ENCODE results near the gene CREB3L1. TPM values are rescaled to one million over a fixed set of nuclear protein-coding genes. Genes with fewer than 3 reads are reported as not detected.

CREB3L1 gene
- total RNA-seq, 4 donors from 2014 or later, result 0.27 to 0.69 (median 0.57) TPM

- Histone ChIP-seq H3K4me1 (peaks cover 20 to 24% of the 10 kb centered on the region in 2 donors), H3K36me3 (no peaks in the 10 kb centered on the region), H3K27ac (peak overlapping the region; percentile 61 to 72 (median 66)), H3K9me3 (no peaks in the 10 kb centered on the region), H3K4me3 (no peak overlapping the region), H3K27me3 (peaks cover 12 to 30% (median 19%) of the 10 kb centered on the region in 3 donors)
- in situ Hi-C loops (cut with MboI; ENCODE audit: low sequenced_read_pairs in 4 of 4), result no loop called here
- DNase-seq (no peak), ATAC-seq (no peak)
- TF ChIP-seq POLR2A (IDR thresholded peaks at IDR 0.05), result no peak
- intact Hi-C loops (cut with DNase I; ENCODE audit: low total_unique reads), result loop anchor here (2.0 kb wide), 1 partner anchor 31 kb away; no protein-coding TSS in a partner anchor
Observed at GRCh38 chr11:46273511-46274205, 3.8 kb upstream of the CREB3L1 start.

- H3K36me3 ChIP-seq, result no peaks in the 10 kb centered on the region
- in situ Hi-C loops (cut with MboI; ENCODE audit: low sequenced_read_pairs in 4 of 4), result no loop called here
- no peak overlapping the region for H3K27ac ChIP-seq
- intact Hi-C loops (cut with DNase I; ENCODE audit: low total_unique reads), result loop anchor here (2.0 kb wide), 1 partner anchor 33 kb away; no protein-coding TSS in a partner anchor
- H3K4me3 ChIP-seq, result no peak overlapping the region
- no peak for DNase-seq
- no peak for ATAC-seq
- H3K9me3 ChIP-seq, result no peaks in the 10 kb centered on the region
- peaks cover 23 to 31% of the 10 kb centered on the region in 2 donors for H3K4me1 ChIP-seq
- H3K27me3 ChIP-seq, result peaks cover 12 to 30% (median 19%) of the 10 kb centered on the region in 3 donors
- no peak for TF ChIP-seq POLR2A (IDR thresholded peaks at IDR 0.05)
Observed at GRCh38 chr11:46275964-46276641, 1.4 kb upstream of the CREB3L1 start.

- peak overlapping the region in 2 of 4 donors; percentile 44 to 59 for H3K27ac ChIP-seq
- in situ Hi-C loops (cut with MboI; ENCODE audit: low sequenced_read_pairs in 4 of 4), result no loop called here
- H3K4me3 ChIP-seq, result peak overlapping the region; percentile 46 to 57 (median 52)
- H3K9me3 ChIP-seq, result no peaks in the 10 kb centered on the region
- DNase-seq, result no peak
- H3K36me3 ChIP-seq, result no peaks in the 10 kb centered on the region
- peaks cover 12 to 30% (median 19%) of the 10 kb centered on the region in 3 donors for H3K27me3 ChIP-seq
- TF ChIP-seq, protein P1, sequence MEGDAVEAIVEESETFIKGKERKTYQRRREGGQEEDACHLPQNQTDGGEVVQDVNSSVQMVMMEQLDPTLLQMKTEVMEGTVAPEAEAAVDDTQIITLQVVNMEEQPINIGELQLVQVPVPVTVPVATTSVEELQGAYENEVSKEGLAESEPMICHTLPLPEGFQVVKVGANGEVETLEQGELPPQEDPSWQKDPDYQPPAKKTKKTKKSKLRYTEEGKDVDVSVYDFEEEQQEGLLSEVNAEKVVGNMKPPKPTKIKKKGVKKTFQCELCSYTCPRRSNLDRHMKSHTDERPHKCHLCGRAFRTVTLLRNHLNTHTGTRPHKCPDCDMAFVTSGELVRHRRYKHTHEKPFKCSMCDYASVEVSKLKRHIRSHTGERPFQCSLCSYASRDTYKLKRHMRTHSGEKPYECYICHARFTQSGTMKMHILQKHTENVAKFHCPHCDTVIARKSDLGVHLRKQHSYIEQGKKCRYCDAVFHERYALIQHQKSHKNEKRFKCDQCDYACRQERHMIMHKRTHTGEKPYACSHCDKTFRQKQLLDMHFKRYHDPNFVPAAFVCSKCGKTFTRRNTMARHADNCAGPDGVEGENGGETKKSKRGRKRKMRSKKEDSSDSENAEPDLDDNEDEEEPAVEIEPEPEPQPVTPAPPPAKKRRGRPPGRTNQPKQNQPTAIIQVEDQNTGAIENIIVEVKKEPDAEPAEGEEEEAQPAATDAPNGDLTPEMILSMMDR (IDR thresholded peaks at IDR 0.05 in 4 of 5, conservative IDR thresholded peaks at IDR 0.05 in 1 of 5), result no peak
- no peak for TF ChIP-seq POLR2A (IDR thresholded peaks at IDR 0.05)
- intact Hi-C loops (cut with DNase I; ENCODE audit: low total_unique reads), result no loop called here
- H3K4me1 ChIP-seq, result peaks cover 22 to 29% of the 10 kb centered on the region in 2 donors
- ATAC-seq, result no peak
Observed at GRCh38 chr11:46277313-46277621, 195 bp upstream of the CREB3L1 start.

DNA sequence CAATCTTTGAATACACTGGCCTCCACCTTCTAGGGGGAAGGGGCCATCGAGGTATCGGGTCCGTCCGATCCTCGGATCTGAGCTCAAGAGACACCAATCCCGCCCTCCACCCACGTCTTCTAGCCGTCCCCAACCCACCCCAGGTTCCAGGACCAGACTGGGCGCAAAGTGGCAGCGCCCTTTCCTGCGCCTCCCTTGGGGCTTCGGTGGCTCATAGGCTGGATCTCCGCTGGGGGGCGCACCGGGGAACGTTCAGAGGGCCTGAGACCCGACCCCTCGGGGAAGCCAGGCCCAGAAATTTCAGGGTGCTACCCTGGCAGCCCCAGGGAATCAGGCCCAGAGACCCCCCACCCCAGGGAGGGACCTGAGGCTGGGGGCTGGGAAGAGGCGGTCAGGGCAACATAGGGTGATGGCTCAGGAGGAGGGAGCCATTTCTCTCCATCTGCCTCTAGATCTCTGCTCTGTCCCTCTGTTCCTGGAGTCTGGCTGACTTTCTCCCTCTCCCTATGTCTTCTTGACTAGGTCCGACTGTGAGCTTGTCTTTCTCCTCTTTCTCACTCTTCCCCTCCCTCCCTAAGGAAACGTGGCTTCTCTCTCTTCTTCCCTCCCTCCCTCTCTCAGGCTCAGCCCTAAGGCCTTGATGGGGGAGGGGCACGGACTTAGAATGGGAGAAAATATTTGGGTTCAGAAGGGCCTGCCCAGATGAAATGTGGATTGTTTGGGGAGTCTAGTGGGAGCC lies 1.1 kb downstream of the CREB3L1 start:
- peaks cover 12 to 21% of the 10 kb centered on the region in 2 donors for H3K4me1 ChIP-seq
- DNase-seq, result no peak

More for the DNA sequence above, 1.1 kb downstream of the CREB3L1 start:
- Histone ChIP-seq H3K9me3 (no peaks in the 10 kb centered on the region), H3K27me3 (peaks cover 12 to 30% (median 19%) of the 10 kb centered on the region in 3 donors), H3K27ac (peak overlapping the region in 3 of 4 donors; percentile 43 to 59 (median 44)), H3K4me3 (peak overlapping the region; percentile 46 to 57 (median 52)), H3K36me3 (no peaks in the 10 kb centered on the region)
- intact Hi-C loops (cut with DNase I; ENCODE audit: low total_unique reads) (no loop called here), in situ Hi-C loops (cut with MboI; ENCODE audit: low sequenced_read_pairs in 4 of 4) (no loop called here)
- TF ChIP-seq, protein P1 (IDR thresholded peaks at IDR 0.05 in 4 of 5, conservative IDR thresholded peaks at IDR 0.05 in 1 of 5), result peak in 3 of 5 experiments; percentile 9 to 39 (median 22)
- no peak for TF ChIP-seq POLR2A (IDR thresholded peaks at IDR 0.05)
- ATAC-seq, result no peak

All from gastrocnemius medialis (tissue), 4 donors.